Stimulated activated CD4-positive, alpha-beta T cell treated with anti-CD3 and anti-CD28 coated beads, TNF-alpha, amount 100 ng/mL, for 24 hours (primary cell): ENCODE measurements around the gene GASK1A.
"Not testable (repeated sequence)": the region's sequence is repeated elsewhere in the genome, so short reads cannot be mapped to it uniquely, and the experiment has no call there.

Experiments
- DNase-seq, 3 experiments: peaks; one replicate each; pipeline ENCODE4 v3.0.0-alpha.2; 2020; ENCODE audit warnings: low read depth in 3 of 3

GASK1A gene

GRCh38 chr3:43031889-43032545 lies 52.9 kb downstream of the GASK1A start:
- DNase-seq = no peak

GRCh38 chr3:43032646-43033628 lies 53.8 kb downstream of the GASK1A start:
- no peak for DNase-seq

- DNase-seq = no peak
These were observed 55.1 kb downstream of the GASK1A start for GRCh38 chr3:43034200-43034599.

GRCh38 chr3:43034911-43035310 lies 55.8 kb downstream of the GASK1A start:
- no peak for DNase-seq

- no peak for DNase-seq
These were observed 56.8 kb downstream of the GASK1A start for GRCh38 chr3:43035801-43036365.

- no peak for DNase-seq
These were observed 57.7 kb downstream of the GASK1A start for GRCh38 chr3:43036621-43037423.

GRCh38 chr3:43038010-43038409 lies 58.9 kb downstream of the GASK1A start:
- no peak for DNase-seq

GRCh38 chr3:43041517-43041916 lies 62.4 kb downstream of the GASK1A start:
- DNase-seq = no peak

GRCh38 chr3:43043071-43043766 lies 64.1 kb downstream of the GASK1A start:
- no peak for DNase-seq

- no peak for DNase-seq
These were observed 64.7 kb downstream of the GASK1A start for GRCh38 chr3:43043793-43044192.

GRCh38 chr3:43045079-43045478 lies 66.0 kb downstream of the GASK1A start:
- not testable (repeated sequence) for DNase-seq

GRCh38 chr3:43046583-43046982 lies 67.5 kb downstream of the GASK1A start:
- DNase-seq = no peak

GRCh38 chr3:43048470-43048869 lies 69.4 kb downstream of the GASK1A start:
- DNase-seq = no peak

- no peak for DNase-seq
These were observed 74.2 kb downstream of the GASK1A start for GRCh38 chr3:43053291-43053690.

- DNase-seq = no peak
These were observed 75.6 kb downstream of the GASK1A start for GRCh38 chr3:43054754-43055153.

- DNase-seq = no peak
These were observed 76.3 kb downstream of the GASK1A start for GRCh38 chr3:43055393-43055792.

GRCh38 chr3:43055806-43056770 lies 77.0 kb downstream of the GASK1A start:
- no peak for DNase-seq

- no peak for DNase-seq
These were observed 80.3 kb downstream of the GASK1A start for GRCh38 chr3:43059456-43059855.

- no peak for DNase-seq
These were observed 82.2 kb downstream of the GASK1A start for GRCh38 chr3:43061101-43061895.
